Astrocyte of the hippocampus (primary cell): ENCODE data around the gene GSC.
A peak's percentile ranks its signal among the peaks of the same experiment; 100 is the strongest.
"Not testable (repeated sequence)": the region's sequence is repeated elsewhere in the genome, so short reads cannot be mapped to it uniquely, and the experiment has no call there.

Experiments
- DNase-seq: peaks from one replicate; pipeline ENCODE4 v3.0.0; 2011; ENCODE audit warnings: low read depth, low spot score

Gene GSC

DNA sequence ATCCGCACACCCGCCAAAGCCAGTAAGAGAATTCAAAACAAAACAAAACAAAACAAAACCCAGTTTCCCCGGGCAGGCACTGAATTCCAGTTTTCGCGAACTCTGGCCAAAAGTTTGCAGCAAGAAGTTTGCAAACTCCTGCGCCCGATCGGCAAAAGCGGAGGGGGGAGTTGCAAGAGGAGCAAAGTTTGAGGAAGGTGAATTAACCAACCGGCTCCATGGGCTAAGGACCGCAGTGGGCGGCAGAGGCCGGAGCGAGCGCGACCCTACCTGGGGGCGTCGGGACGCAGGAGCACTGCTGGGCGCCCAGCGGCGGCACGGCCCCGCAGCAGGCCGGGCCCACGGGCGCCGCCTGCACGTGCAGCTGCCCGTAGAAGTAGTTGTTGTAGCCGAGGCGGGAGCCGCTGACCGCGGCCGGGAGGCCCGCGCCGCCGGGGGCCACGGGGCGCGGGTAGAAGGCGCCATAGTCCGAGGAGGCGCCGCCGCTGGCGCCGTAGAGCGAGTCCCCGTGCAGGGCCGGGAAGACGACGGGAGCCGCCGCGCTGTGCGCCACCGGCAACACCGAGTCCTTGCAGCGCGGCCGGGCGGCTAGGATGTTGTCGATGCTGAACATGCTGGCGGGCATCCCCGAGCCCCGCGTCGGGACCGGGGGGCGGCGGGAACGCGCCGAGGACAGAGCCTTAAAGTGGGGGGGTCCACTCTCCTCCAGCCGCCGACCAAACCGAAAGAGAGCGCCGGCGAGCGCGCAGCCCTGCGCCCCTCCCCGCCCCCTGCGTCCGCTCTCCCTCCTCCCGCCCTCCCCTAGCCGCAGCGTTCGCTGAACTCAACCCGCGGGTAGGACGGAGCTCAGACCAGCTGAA lies at the start of gene GSC:
Gene GSC, minus strand, starts transcription at position 723 of the 860 bp plus-strand sequence. Its CDS starts 98 bp downstream, at position 625.
- peak; percentile 66 for DNase-seq

GRCh38 chr14:94819531-94819930 lies 49.6 kb upstream of the GSC start:
- DNase-seq: no peak

- DNase-seq: peak; percentile 11
Measured at GRCh38 chr14:94816113-94816512, 46.2 kb upstream of the GSC start.

DNA sequence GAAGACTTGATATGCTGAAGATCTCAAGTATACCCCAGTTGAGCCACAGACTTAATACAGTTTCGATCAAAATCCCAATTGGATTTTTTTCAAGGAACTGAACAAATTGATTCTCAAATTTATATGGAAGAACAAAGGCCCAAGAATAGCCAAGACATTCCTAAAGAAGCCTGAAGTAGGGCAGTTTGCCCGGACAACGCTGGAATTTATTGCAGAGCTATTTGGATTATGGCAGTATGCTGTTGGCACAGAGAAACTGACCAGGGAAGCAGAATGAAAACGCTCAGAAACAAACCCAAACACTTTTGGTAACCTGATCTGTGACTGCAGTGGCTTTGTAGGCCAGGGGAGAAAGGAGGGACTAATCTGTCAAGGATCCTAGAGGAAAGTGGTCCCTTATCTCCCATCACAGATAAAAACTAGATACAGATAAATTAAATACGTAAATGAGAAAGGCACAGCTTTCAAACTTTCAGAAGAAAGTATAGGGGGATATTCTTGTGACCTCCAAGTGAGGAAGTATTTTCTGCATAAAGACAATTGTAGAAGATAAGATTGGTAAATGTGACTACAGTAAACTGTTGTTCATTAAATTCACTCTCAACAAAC lies 35.9 kb upstream of the GSC start:
- DNase-seq: peak; percentile 85

GRCh38 chr14:94801225-94801624 lies 31.3 kb upstream of the GSC start:
- no peak for DNase-seq

DNA sequence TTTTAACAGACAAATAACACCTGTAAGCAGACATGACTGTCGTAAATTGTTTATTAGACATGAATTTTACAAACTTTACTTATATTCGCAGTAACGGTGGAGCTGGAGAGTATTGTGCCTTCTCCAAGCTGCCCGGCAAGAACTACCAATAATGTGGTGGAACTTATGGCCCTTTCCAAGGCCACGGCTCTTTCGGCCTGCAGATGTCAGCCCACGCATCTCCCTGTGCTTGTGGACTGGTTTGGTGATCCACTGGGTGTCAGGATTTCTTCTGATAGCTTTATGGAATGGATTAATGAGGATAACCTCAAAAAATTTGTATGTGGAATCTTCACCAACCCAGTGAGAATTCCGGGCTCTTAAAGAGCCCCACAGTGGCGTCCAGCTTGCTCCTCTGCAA lies 30.9 kb upstream of the GSC start:
- DNase-seq: not testable (repeated sequence)

DNA sequence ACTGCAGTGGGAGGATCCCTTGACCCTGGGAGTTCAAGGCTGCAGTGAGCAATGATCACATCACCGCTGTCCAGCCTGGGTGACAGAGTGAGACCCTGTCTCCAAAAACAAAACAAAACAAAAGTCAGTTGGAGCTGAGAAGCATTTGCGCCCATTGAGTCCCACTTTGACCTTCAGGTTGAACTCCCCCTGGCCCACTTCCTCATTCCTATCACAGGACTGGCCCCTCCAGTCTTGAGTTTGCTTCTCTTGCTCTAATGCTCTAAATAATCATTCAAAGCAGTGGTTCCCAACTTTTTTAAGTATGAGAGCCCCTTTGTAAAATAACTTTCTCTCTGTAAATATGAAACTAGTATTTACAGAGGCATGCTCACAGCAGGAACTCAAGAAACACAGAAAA lies 28.0 kb upstream of the GSC start:
- DNase-seq: no peak

GRCh38 chr14:94796278-94796677 lies 26.4 kb upstream of the GSC start:
- no peak for DNase-seq

DNA sequence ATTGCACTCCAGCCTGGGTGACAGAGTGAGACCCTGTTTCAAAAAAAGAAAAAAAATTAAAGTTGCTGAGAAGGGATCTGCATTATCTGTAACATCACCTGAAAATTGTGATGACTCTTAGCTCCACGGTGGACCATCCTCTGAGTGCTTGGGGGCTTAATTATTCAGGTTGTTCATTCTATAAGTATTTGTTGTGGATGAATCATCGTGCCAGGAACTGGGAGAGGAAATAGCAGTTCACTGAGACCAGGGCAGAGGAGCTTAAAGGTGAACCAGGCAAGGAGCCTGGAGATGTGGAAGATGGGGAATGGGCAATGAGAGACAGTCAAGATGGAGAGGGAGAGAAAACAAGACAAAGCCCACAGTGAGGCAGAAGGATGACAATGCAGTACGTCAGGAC lies 25.5 kb upstream of the GSC start:
- no peak for DNase-seq

DNA sequence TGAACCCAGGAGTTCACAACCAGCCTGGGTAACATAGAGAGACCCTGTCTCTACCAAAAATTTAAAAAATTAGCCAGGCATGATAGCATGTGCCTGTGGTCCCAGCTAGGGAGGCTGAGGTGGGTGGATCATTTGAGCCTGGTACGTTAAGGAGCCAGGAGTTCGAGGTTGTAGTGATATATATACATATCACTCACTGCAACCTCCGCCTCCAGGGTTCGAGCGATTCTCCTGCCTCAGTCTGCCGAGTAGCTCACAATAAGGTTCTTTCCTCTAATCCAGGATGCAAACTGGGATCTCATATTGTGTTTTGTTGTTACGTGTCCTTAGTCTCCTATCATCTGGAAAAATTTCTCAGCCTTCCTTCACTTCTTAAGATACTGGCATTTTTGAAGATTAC lies 24.0 kb upstream of the GSC start:
- DNase-seq: no peak

GRCh38 chr14:94787655-94788054 lies 17.7 kb upstream of the GSC start:
- DNase-seq: no peak

GRCh38 chr14:94787092-94787491 lies 17.2 kb upstream of the GSC start:
- no peak for DNase-seq

- DNase-seq: peak; percentile 5
Measured at GRCh38 chr14:94780536-94781399, 10.9 kb upstream of the GSC start.

DNA sequence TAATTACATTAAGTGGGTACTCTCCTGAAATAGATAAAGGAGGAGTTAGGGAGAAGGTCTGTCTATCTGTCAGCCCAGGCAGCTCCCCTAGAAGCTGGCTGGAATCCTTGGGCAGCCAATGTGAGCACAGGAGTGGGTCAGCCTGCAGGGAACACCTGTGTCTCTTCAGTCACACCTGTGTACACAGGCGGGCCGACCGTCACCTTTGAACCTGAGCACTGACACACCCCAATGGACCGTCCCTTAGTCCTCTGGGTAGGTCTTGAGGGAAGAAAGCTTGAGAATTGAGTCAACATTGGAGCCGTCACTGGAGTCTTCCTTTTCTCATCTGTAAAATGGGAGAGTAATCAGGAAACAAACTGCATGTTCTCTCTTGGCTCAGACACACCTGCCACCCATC lies 9.8 kb upstream of the GSC start:
- DNase-seq: no peak

DNA sequence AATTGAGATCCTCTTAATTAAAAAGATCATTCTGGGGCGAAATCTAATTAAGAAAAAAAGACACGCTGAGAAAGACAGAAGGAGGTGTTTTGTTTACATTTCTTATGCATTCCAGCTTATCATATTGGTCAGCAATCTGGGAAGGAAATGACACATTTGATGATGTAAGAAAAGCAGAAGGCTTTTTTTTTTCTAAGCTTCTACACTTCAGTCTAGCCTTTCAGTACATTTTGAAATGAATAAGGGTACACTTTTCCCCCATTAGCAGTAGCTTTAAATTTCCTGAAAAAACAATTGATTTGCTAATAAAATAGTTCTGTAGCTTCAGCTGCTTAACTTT lies 5.9 kb upstream of the GSC start:
- no peak for DNase-seq

GRCh38 chr14:94775091-94775870 lies 5.4 kb upstream of the GSC start:
- peak; percentile 16 for DNase-seq

DNA sequence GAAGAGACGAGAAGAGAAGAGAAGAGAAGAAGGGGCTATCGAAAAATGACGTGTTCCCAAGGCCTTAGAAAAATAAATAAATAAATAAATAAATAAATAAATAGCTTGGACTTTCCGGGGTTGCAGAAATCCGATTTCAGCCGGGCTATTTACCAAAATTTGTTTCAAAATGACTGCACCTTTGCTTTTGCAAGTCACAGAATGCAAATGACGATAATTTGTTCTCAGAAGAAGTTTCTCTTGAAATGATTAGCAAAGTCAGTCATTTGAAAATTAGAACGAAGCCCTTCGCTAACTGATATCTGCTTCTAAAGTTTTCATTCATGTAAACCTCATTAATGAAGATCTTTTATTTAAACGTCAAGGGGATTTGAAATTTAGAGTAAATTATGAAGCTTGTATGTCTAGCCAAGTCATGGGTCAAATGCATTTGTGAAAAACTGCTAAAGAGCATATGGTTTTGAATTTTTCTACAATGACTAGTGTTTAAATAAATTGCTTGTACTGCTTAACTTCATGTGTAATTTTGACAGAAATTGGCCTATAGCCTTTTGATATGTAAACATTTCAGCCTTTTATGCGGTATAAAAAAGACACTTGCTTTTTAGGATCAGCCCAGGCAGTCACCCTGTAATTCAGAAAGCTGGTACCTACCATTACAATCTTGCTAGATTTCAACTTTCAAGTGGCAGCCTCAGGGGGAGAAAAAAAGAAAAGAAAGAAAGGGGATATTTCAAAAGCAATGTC lies 4.6 kb upstream of the GSC start:
- DNase-seq: peak; percentile 2

DNA sequence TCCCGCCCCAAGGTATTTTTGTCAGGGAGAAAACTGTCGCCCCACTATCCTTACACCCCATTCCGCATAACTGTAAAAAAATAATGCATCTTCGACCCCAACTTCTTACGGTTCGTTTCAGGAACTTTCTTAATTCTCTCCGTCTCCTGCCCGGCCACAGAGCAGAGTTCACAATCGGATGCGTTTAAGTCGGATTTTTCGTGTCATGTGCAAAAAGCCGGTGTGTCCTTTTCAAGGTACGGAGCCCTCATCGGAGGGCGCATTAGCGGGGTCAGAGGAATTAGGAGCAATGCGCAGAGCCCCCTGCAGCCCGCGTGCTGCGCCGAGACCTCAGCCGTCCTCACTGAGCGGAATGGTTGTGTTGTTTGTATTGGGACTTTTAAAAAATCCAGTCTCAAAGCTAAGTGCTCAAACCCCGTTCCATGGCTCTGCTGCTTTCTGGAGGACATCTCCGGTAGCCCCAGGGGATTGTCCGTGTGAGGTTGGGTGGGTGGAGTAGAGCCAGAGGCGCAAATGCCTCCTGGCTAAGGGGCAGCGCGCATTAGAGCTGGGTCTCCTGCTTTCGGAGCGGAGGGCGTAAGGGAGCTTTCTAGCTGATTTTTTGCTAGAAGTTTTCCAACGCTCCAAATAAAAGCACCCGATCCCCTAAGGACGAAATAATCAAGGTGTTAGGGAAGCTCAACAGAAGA lies 3.9 kb upstream of the GSC start:
- peak; percentile 23 for DNase-seq

DNA sequence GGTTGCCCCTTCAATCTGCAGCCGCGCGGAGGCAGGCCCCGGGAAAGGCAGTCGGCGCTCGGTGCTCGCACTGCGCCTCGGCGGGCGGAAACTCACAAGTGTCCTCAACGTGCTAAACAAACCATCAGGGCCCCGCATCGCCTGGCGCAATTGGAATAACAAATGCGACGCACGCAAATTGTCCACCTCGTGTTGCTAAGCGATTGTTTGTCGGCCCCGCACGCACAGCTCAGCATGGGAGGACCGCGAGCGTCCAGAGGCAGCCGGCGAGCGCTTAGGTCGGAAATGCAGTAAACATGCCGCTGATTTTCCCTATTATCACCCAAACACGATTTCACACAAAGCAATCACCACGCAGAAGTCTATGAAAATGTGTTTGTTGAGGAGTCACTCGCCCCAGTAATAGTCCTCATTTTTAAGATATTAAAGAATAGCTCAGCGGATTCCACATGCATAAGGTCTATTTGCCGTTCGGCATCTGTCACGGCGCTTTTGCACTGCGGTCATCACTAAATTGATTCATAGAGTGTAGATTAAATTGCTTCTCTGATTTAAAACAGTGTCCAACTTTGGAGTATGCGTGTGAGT lies 3.2 kb upstream of the GSC start:
- DNase-seq: peak; percentile 49

DNA sequence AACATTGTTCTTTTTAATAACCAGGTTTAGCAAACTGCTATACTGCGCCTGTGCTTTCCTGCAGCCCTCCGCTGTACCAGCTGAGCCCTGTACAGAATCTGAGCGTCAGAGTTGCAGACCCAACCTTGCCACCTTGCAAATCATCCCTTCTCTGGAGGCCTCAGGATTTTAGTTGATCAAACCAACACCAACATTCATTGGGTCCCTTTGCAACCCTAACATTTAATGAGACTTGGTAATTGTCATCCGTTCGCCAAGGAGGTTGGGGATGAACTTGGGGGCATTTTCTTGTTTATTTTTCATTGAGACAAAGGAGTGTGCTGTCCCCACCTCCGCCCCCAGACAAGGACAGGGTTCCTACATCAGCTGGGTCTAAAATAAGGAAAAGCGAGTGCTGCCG lies 2.6 kb upstream of the GSC start:
- DNase-seq: no peak
